Cerebellar nuclear complex (tissue), 1 donor: ENCODE data around the gene BCOR.

ENCODE experiments used
- DNase-seq, 2 experiments: peaks; one replicate each; lab custom pipeline; 2025; lab: John Stamatoyannopoulos, UW

Gene BCOR

DNA sequence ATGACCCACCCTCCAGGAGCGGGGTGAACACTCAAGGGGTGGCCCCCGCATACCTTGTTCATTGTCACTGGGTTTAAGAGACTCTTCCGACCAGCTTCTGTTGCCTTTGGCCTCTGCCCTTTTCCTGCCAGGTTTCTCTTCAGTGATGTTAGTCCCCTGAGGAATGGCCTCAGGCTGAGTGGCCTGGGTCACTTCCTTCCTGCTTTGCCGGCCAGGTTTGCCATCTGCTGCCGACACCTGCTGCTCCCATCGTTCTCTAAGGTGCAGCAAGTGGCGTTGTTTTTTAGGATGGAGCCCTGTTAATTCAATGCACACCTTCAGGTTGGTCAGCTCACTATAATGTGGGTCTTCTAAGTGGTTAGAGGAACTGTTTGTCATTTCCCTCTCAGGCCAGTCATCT, 34.2 kb downstream of the BCOR start:
- no peak for DNase-seq

GRCh38 chrX:40062525-40063155, 35.1 kb downstream of the BCOR start:
- DNase-seq = no peak

DNA sequence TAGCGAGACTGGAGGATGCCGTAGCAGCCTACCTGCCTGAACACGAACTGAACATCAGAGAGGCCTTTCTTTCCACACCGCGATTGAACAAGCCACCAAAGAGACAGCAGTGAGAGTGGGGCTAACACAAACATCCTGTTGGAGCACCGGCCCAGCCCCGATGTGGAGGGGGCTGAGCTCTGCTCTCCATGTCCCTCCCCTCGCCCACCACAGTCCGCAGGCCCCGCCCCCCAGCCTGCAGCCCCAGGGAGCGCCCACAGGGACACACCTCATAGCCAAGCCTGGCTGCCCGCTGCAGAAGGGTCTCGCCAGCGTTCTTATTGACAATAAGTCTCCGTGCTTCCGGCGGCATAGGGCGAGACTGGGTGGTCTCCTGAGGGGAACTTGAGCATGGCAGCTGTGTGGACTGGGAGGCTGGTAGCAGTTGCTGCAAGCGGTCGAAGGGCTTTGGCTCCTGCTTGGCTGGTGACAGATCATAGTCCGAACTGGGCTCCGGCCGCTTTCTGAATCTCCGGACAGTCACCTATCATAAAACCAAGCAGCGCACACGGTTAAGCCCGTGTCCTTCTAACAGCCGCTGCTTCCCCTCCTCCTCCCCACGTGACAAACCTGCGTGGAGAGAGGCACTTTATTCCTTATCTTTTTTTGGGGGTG, 35.8 kb downstream of the BCOR start:
- no peak for DNase-seq

GRCh38 chrX:40061005-40061404, 36.8 kb downstream of the BCOR start:
- no peak for DNase-seq

DNA sequence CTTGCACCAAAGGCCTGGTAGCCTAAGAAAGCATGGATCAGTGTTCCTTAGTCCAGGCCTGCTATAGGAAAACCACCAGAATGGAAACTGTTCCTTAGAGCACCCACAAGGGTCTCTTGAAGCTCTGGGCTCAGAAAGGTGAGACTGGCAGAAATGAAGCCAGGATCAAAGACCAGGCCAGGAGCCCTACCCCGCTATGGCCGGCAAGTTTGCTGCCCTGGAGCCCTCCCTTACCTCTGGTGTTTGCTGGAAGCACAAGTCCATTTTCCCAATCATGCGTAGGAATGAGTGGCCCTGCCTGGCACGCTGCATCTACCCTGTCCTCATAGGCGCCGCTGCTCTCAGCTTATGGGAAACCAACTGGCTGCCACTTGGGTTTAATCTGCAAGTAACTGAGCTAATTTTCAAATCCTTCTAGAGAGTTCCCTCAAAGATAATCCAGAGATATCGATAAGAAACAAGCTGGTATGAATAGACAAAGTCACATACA, 37.4 kb downstream of the BCOR start:
- no peak for DNase-seq

DNA sequence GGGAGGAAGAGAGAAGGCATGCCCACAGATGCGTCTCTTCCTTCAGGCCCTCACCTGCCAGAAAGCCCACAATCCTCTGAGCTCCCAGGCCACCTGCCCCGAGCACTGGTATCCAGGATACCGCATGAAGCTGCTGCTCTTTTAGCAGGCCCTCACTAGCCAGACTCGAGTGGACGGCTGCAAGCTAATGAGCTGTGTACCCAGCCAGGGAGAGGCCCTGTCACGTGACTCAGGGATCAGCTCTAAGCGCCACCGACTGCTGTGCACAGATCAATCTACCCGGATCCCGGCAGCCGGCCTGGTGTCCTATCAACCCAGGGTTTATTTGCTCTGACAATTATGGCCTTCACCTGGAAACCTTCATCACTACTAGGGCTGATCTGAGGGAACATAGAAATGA, 39.0 kb downstream of the BCOR start:
- no peak for DNase-seq

GRCh38 chrX:40057405-40057804, 40.4 kb downstream of the BCOR start:
- DNase-seq = no peak

DNA sequence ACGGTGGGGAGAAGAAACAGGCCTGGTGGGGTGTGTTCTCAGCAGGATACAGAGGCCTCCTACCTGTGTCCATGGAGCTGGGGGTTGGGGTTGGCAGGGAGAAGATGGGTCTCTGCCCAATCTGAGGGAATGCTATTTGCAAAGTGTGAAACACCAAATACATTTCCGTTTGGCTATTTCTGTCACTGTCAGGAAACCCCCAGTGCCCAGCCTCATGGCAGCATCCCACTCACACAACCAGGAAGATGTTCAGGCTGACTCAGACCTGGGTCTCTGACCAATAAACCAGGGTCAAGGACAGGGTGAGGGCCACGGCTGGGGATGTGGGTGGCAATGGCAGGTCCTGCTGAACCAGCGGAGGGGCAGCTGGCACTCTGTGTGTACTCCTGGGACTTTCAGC, 41.3 kb downstream of the BCOR start:
- no peak for DNase-seq

- no peak for DNase-seq
Observed at GRCh38 chrX:40055495-40055894, 42.3 kb downstream of the BCOR start.

GRCh38 chrX:40054793-40055192, 43.0 kb downstream of the BCOR start:
- no peak for DNase-seq

DNA sequence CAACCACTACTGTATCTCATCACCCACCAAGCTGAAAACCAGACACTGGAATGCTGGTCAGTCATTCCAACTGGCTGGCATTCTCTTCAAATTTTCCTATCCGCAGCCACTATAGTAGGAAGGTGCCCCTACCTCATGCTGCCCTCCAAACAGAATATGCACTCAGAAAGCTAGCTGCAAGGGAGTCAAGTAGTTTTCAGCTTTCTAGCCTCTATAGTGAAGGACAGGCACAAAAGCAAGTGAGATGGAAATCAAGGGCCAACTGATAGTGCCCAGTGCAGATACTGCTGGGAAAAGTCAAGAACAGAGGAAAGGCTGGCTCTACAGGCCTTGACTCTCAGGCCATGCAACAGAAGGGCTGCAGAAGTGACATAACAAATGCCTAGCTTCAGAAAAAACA, 47.2 kb downstream of the BCOR start:
- DNase-seq = no peak

- DNase-seq = no peak
Observed at GRCh38 chrX:40049084-40049641, 48.6 kb downstream of the BCOR start.

GRCh38 chrX:40047485-40047884, 50.3 kb downstream of the BCOR start:
- no peak for DNase-seq

GRCh38 chrX:40043895-40044294, 53.9 kb downstream of the BCOR start:
- no peak for DNase-seq

DNA sequence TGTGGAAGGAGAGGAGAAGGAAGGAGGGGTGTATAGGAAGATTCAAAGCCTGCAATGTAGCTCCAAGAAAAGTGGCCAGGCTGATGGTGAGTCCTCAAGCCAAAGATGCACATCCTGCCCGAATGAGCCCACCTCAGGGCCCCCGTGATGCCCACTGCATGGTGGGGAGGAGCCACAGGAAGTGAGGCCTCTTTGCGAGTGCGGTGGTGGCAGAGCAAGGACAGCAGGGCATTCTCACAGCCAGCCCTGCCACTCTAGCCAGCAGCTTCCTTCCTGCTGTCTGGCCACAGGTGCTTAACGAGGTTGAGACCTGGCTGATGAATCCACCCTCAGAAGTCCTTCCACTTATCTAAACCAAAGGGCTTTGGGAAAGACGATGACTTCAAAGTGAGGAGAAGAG, 55.8 kb downstream of the BCOR start:
- no peak for DNase-seq

DNA sequence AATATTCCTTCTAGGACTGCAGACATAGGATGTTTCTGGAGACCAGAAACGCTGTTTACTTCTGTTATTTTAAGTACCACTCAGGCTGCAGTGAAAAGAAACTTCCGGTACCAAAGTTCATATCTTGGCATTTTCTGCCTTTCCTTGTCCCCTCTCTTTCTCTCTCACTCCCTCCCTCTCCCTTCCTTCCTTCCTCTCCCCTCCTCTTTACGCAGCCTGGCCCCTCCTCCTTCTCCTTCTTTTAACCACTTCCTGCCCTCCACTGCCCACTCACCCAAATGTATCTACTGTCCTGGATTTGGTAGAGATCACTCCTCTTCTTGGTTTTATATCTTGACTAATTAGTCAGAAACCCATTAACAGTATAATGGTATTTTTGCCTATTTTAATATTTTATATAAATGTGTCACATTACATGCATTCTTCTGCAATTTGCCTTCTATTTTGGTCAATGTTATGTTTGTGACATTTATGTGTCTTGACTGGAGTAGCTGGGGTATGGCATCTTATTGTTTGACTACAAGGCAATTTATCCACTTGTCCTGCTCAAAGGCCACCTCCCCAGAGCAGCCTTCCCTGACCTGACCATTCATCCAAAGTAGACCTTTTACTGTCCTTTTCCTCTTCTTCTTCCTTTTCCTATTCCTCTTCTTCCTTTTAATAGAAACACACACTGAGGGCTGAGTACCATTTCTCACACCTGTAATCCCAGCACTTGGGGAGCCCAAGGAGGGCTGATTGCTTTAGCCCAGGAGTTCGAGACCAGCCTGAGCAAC, 56.9 kb downstream of the BCOR start:
- no peak for DNase-seq

DNA sequence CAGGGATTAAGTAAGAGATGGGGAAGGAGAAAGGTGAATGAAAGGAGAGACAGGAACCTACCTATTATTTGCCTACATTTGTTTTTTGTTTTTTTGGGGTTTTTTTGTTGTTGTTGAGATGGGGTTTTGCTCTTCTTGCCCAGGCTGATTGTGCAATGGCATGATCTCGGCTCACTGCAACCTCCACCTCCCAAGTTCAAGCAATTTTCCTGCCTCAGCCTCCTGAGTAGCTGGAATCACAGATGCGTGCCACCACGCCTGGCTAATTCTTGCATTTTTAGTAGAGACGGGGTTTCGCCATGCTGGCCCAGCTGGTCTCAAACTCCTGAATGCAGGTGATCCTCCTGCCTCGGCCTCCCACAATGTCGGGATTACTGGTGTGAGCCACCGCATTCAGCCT, 57.9 kb downstream of the BCOR start:
- no peak for DNase-seq

GRCh38 chrX:40037367-40037766, 60.4 kb downstream of the BCOR start:
- DNase-seq = no peak

DNA sequence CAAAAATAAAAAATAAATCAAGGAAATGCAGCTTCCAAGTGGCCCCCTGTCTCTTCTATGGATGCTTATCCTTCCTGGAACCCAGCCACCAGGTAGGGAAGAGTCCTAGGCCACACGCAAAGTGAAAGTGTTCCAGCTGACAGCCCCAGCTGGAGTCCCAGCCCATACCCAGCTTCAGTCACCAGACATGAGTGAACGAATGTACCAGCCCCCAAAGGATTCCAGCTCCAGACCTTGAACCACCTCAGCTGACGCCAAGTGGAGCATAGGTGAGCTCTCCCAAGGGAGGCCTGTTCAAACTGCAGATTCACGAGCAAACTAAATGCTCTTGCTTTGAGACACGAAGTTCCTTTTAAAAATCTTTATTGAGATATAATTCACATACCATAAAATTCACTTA, 62.0 kb downstream of the BCOR start:
- no peak for DNase-seq

DNA sequence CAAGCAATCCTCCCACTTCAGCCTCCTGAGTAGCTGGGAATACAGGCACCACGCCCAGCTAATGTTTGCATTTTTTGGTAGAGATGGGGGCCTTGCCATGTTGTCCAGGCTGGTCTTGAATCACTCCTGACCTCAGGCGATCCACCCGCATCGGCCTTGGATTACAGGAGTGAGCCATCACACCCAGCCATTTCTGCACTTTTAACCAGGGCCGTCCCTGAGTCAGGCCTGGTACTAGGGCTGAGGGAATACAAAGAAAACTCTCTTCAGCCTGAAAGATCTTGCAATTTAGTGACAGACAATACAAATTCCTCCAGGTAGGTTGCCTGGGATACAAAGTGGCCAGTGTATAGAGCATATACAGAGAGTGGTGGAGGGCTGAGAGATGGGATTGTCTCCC, 65.8 kb downstream of the BCOR start:
- DNase-seq = no peak

DNA sequence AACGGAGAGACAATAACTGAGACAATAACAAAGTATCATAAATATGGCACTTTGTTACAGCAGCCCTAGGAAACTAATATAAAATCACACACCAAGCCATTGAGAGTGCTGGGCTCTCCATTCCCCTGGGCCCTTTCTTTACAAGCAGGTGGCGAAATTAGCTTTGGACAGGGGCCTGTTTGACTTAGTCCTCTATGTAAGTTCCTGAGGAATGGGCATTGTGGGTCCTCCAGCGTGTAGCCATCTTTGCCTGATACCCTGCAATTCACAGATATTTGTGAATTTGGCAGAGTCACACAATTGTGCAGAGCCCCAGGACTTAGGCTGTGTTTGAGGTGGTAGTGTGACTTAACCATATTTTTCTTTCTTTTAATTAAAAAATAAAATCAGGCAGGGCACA, 67.6 kb downstream of the BCOR start:
- DNase-seq = no peak

DNA sequence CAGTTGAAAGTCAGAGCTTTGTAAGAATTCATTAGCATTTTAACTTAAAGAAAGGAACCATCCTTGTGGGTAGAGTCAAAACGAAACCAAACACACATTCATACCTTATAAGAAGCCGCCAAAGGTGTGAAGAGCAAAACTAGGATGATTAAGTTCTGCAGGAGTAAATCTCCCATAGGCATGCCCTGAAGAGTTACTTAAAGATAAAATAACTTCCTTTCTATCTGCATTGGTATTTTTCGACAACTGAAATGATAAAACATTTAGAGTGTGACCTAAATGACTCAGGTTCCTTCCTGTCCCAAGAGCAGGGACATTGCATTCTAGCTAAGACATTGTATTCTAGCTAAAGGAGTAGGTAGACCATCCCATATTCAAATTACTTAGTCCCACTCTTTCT, 75.3 kb downstream of the BCOR start:
- DNase-seq = no peak

- DNase-seq = no peak
Observed at GRCh38 chrX:40021647-40022046, 76.1 kb downstream of the BCOR start.
